Peyer's patch (tissue), 4 donors: ENCODE results near the gene CDH23.

ENCODE experiments used
- CTCF ChIP-seq, 6 experiments: fragments of 450-650 bp in 4 of 6; fragments of 200-600 bp in 2 of 6; sonication (generic) in 1 of 6; IDR thresholded peaks; one replicate each; pipeline ENCODE4 v1.5.1; 2017 to 2019; ENCODE audit warnings: antibody characterized with exemption in 6 of 6, mild to moderate bottlenecking in 3 of 6, moderate library complexity in 1 of 6
- POLR2A ChIP-seq, 2 donors: fragments of 450-650 bp; IDR thresholded peaks; one replicate each; pipeline ENCODE4 v1.5.1; 2017; ENCODE audit warnings: antibody characterized with exemption in 2 of 2, mild to moderate bottlenecking in 2 of 2, moderate library complexity in 2 of 2

GRCh38 chr10:71357792-71358265 lies 38.9 kb upstream of the CDH23 start:
- TF ChIP-seq CTCF (IDR thresholded peaks at IDR 0.05), result no peak
- TF ChIP-seq POLR2A (IDR thresholded peaks at IDR 0.05), result no peak
